ENCODE data around the gene OVOL1. TPM values are rescaled to one million over a fixed set of nuclear protein-coding genes. Genes with fewer than 3 reads are reported as not detected.

OVOL1 gene
- total and polyA plus RNA-seq, 10 donors = 0.03 to 0.47 (median 0.10) TPM; not detected in 6

DNA sequence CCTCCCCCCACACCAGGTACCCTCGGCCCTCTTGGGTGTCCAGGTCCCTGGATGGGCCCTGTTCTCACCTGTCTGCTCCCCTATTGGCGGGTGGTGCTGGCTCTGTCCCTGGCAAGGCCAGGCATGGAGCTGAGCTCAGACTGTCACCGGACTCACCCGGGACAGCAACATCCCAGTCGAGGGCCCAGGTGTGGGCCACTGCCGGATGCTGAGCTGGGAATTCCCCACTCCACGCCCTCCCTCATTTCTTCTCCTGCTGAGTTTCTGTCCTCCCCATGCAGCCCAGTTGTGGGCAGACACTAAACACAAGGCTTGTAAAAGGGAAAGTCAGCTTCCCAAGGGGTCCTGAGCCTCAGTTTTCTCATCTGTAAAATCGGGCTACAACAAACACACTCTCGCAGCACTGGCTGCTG lies 4.0 kb upstream of the OVOL1 start:
- DNase-seq = no peak
- Histone ChIP-seq H3K4me1 (peaks cover 18 to 62% (median 48%) of the 10 kb centered on the region in 6 donors), H3K36me3 (peaks cover 0 to 18% (median 15%) of the 10 kb centered on the region in 6 donors), H3K27ac (no peak overlapping the region), H3K4me3 (no peak overlapping the region), H3K9me3 (no peaks in the 10 kb centered on the region), H3K27me3 (replicated peaks in 1 of 7) (peaks cover 3 to 32% (median 23%) of the 10 kb centered on the region in 7 donors)
- TF ChIP-seq POLR2A (IDR thresholded peaks at IDR 0.05) = no peak
- TF ChIP-seq POLR2AphosphoS5 (IDR thresholded peaks at IDR 0.05) = no peak
- no peak for TF ChIP-seq CTCF (IDR thresholded peaks at IDR 0.05 in 8 of 11, conservative IDR thresholded peaks at IDR 0.05 in 3 of 11)
- intact Hi-C loops (cut with DNase I; ENCODE audit: low total_unique reads) = no loop called here
- 83 to 93% (median 86%) methylated on average over 9 of the region's 9 CpGs for WGBS, 5 donors

DNA sequence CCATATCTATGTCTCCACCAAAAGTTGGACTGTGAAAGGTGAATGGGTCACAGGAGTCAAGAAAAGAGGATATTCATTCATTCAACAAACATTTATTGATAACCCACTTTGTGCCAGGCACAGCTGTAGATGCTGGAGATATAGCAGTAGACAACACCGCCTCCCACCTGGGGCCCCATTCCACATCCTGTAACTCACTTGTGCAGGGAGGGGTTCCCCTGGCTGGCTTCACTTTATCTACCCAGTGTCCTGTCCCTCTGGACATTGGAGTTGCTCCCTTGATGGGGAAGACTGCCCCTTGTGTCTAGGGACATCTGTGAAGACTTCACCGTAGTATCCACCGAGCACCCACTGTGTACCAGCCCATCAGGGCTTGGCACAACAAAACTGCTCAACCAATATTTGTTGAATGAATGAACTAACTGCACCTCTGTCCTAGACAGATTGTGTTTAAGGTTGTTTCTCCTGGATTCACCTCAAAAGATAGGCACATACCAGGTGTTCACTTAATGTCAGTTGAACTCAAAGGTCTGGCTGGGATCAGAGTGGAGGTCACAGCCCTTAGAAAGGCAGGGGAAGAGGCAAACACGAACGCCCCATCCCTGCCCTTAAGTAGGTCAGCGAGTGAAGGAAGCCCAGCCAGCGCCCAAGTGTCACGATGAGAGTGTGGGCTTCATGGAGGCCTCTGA lies 1.4 kb upstream of the OVOL1 start:
- no peaks in the 10 kb centered on the region for H3K9me3 ChIP-seq
- no peak overlapping the region for H3K27ac ChIP-seq
- TF ChIP-seq POLR2A (IDR thresholded peaks at IDR 0.05) = no peak
- TF ChIP-seq CTCF (IDR thresholded peaks at IDR 0.05 in 8 of 11, conservative IDR thresholded peaks at IDR 0.05 in 3 of 11) = no peak
- no peak for TF ChIP-seq POLR2AphosphoS5 (IDR thresholded peaks at IDR 0.05)
- no peaks in the 10 kb centered on the region for H3K36me3 ChIP-seq
- intact Hi-C loops (cut with DNase I; ENCODE audit: low total_unique reads) = no loop called here
- DNase-seq = no peak
- peak overlapping the region in 1 of 8 donors; percentile 66 for H3K4me3 ChIP-seq
- peaks cover 15 to 52% (median 35%) of the 10 kb centered on the region in 6 donors for H3K4me1 ChIP-seq
- peaks cover 11 to 58% (median 42%) of the 10 kb centered on the region in 7 donors for H3K27me3 ChIP-seq (replicated peaks in 1 of 7)
- WGBS, 5 donors = 61 to 79% (median 78%) methylated on average over 8 of the region's 8 CpGs

DNA sequence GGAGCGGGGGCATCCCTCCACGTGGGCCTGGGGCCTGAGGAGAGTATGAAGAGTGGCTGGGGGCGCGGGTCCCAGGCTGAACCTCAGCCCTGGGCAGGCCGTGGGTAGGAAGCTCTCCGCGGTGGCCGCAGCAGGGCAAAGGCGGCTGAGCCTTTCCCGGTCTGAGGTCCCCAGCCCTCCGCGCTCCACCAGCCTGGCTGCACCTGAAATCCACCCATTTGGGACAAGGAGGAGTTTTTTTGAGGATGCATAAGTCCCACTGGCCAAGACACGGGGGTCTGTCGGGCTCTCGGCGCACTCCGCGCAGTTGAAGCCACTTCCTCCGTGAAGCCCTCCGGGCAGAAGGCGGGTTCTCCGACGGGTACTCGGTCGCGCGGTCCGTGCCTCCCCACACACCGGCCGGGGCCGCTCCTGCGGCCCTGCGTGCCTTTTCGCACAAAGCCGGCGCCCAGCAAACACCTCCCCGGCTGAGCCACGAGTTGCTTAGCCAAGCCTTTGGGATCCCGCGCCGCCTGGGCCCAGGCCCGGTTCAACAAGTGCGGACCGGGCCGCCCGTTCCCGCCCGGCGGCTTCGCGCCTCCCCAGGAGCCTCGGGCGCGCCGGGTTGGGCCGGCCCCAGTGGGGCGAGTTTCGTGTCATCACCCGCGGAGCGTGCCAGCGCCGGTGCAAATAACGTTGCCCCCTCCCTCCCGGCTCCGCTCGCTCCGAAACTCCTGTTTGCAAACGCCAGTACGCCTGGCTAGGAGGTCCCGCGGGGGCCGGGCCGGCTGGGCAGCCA lies 666 bp upstream of the OVOL1 start:
- H3K27me3 ChIP-seq (replicated peaks in 1 of 7) = peaks cover 11 to 65% (median 42%) of the 10 kb centered on the region in 7 donors
- WGBS, 5 donors = 11 to 50% (median 15%) methylated on average over 15 to 74 of the region's 74 CpGs
- no peak overlapping the region for H3K27ac ChIP-seq
- intact Hi-C loops (cut with DNase I; ENCODE audit: low total_unique reads) = no loop called here
- H3K36me3 ChIP-seq = no peaks in the 10 kb centered on the region
- H3K9me3 ChIP-seq = no peaks in the 10 kb centered on the region
- DNase-seq = no peak
- H3K4me3 ChIP-seq = peak overlapping the region in 7 of 8 donors; percentile 27 to 66 (median 34)
- peaks cover 15 to 56% (median 37%) of the 10 kb centered on the region in 6 donors for H3K4me1 ChIP-seq
- TF ChIP-seq POLR2AphosphoS5 (IDR thresholded peaks at IDR 0.05) (no peak), CTCF (IDR thresholded peaks at IDR 0.05 in 8 of 11, conservative IDR thresholded peaks at IDR 0.05 in 3 of 11) (peak in 1 of 11 experiments; percentile 7), POLR2A (IDR thresholded peaks at IDR 0.05) (no peak)
